Mesothelial cell of epicardium (in vitro differentiated cells): Measurements from ENCODE around the gene SLC26A1. TPM values are rescaled to one million over a fixed set of nuclear protein-coding genes. Genes with fewer than 3 reads are reported as not detected.

Source experiments
- DNase-seq, 2 experiments: peaks; one replicate each; pipeline ENCODE4 v3.0.0; 2021; ENCODE audit warnings: low spot score in 2 of 2; ENCODE audit not compliant: unreplicated experiment in 2 of 2
- H3K27ac Mint-ChIP-seq: 2 replicates; pipeline ENCODE4 v1.8.0; 2021; ENCODE audit warnings: mixed read lengths
- H3K27me3 Mint-ChIP-seq: 2 replicates; pipeline ENCODE4 v1.8.0; 2021; ENCODE audit warnings: low read depth, mixed read lengths
- H3K36me3 Mint-ChIP-seq: 2 replicates; pipeline ENCODE4 v1.8.0; 2021; ENCODE audit warnings: mixed read lengths
- H3K4me1 Mint-ChIP-seq: 2 replicates; pipeline ENCODE4 v1.8.0; 2021; ENCODE audit warnings: mixed read lengths
- H3K4me3 Mint-ChIP-seq: 2 replicates; pipeline ENCODE4 v1.8.0; 2021; ENCODE audit warnings: mild to moderate bottlenecking, moderate library complexity, mixed read lengths
- H3K9me3 Mint-ChIP-seq: 2 replicates; pipeline ENCODE4 v1.8.0; 2021; ENCODE audit warnings: mixed read lengths
- total RNA-seq: library from RNA; stranded (reverse); gene quantifications from 3 replicates; pipeline ENCODE4 v1.2.1, GENCODE V29; 2021
- TF ChIP-seq, protein P1 (sequence below): fragments of 200-600 bp; sonication (generic); IDR thresholded peaks from one replicate; pipeline ENCODE4 v1.5.0; 2021; ENCODE audit warnings: antibody characterized with exemption; ENCODE audit not compliant: unreplicated experiment

The SLC26A1 gene
- total RNA-seq, 1 donor from 2014 or later = 0.63 TPM

GRCh38 chr4:950136-951020 lies 42.8 kb downstream of the SLC26A1 start:
- Mint-ChIP-seq H3K4me3 (no peak overlapping the region), H3K9me3 (no peaks in the 10 kb centered on the region), H3K27ac (no peak overlapping the region), H3K27me3 (peaks cover 8% of the 10 kb centered on the region), H3K36me3 (peaks cover 7% of the 10 kb centered on the region), H3K4me1 (peaks cover 3% of the 10 kb centered on the region)
- TF ChIP-seq, protein P1, sequence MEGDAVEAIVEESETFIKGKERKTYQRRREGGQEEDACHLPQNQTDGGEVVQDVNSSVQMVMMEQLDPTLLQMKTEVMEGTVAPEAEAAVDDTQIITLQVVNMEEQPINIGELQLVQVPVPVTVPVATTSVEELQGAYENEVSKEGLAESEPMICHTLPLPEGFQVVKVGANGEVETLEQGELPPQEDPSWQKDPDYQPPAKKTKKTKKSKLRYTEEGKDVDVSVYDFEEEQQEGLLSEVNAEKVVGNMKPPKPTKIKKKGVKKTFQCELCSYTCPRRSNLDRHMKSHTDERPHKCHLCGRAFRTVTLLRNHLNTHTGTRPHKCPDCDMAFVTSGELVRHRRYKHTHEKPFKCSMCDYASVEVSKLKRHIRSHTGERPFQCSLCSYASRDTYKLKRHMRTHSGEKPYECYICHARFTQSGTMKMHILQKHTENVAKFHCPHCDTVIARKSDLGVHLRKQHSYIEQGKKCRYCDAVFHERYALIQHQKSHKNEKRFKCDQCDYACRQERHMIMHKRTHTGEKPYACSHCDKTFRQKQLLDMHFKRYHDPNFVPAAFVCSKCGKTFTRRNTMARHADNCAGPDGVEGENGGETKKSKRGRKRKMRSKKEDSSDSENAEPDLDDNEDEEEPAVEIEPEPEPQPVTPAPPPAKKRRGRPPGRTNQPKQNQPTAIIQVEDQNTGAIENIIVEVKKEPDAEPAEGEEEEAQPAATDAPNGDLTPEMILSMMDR = no peak
- DNase-seq = no peak

GRCh38 chr4:949656-950055 lies 43.5 kb downstream of the SLC26A1 start:
- H3K4me3 Mint-ChIP-seq = no peak overlapping the region
- no peaks in the 10 kb centered on the region for H3K9me3 Mint-ChIP-seq
- H3K36me3 Mint-ChIP-seq = peaks cover 4% of the 10 kb centered on the region
- H3K27ac Mint-ChIP-seq = no peak overlapping the region
- TF ChIP-seq, protein P1 = no peak
- DNase-seq = no peak
- H3K27me3 Mint-ChIP-seq = peaks cover 16% of the 10 kb centered on the region
- H3K4me1 Mint-ChIP-seq = peaks cover 7% of the 10 kb centered on the region

- H3K9me3 Mint-ChIP-seq = no peaks in the 10 kb centered on the region
- no peak for DNase-seq
- H3K27me3 Mint-ChIP-seq = peaks cover 20% of the 10 kb centered on the region
- TF ChIP-seq, protein P1 = no peak
- no peak overlapping the region for H3K27ac Mint-ChIP-seq
- H3K4me3 Mint-ChIP-seq = no peak overlapping the region
- H3K4me1 Mint-ChIP-seq = peaks cover 7% of the 10 kb centered on the region
- no peaks in the 10 kb centered on the region for H3K36me3 Mint-ChIP-seq
These were observed 44.3 kb downstream of the SLC26A1 start for GRCh38 chr4:948936-949300.

- TF ChIP-seq, protein P1 = no peak
- H3K4me3 Mint-ChIP-seq = no peak overlapping the region
- H3K27me3 Mint-ChIP-seq = peaks cover 20% of the 10 kb centered on the region
- H3K4me1 Mint-ChIP-seq = peaks cover 7% of the 10 kb centered on the region
- H3K36me3 Mint-ChIP-seq = no peaks in the 10 kb centered on the region
- no peak for DNase-seq
- no peaks in the 10 kb centered on the region for H3K9me3 Mint-ChIP-seq
- H3K27ac Mint-ChIP-seq = no peak overlapping the region
These were observed 44.9 kb downstream of the SLC26A1 start for GRCh38 chr4:948101-948935.

DNA sequence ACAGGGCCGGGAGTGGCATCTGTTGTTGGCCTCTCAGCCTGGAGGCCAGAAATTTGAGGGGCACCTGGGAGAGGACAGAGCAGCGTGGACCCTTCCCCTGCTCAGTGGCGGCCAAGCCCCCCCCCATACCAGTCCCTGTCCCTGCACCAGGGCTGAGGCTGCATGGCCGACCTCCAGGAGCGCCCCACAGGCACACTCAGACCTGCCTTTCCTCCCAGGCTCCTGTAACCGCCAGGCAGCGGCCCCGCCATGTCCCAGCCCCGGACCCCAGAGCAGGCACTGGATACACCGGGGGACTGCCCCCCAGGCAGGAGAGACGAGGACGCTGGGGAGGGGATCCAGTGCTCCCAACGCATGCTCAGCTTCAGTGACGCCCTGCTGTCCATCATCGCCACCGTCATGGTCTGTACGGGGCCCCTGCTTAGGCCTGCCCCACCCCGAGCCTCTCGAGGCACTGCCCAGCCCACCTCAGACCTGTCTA lies 45.7 kb downstream of the SLC26A1 start:
- H3K27ac Mint-ChIP-seq = no peak overlapping the region
- peaks cover 7% of the 10 kb centered on the region for H3K4me1 Mint-ChIP-seq
- H3K4me3 Mint-ChIP-seq = no peak overlapping the region
- no peaks in the 10 kb centered on the region for H3K36me3 Mint-ChIP-seq
- no peak for DNase-seq
- H3K9me3 Mint-ChIP-seq = no peaks in the 10 kb centered on the region
- TF ChIP-seq, protein P1 = no peak
- peaks cover 20% of the 10 kb centered on the region for H3K27me3 Mint-ChIP-seq
